Measurements from ENCODE around the gene TENM4.

The TENM4 gene

GRCh38 chr11:78656327-78656726, 784.5 kb downstream of the TENM4 start:
- Histone ChIP-seq H3K4me3 (ENCODE audit: extremely low read depth, insufficient read depth, low read length, poor library complexity, severe bottlenecking) (no peak overlapping the region), H3K9me3 (ENCODE audit: control insufficient read depth, low read length) (no peaks in the 10 kb centered on the region), H3K4me1 (ENCODE audit: control insufficient read depth, insufficient read depth, low read length, poor library complexity, severe bottlenecking) (peaks cover 8% of the 10 kb centered on the region), H3K36me3 (ENCODE audit: control insufficient read depth, insufficient read depth, low read length) (peaks cover 9% of the 10 kb centered on the region), H3K27ac (ENCODE audit: low read depth, low read length, severe bottlenecking) (no peak overlapping the region)
- WGBS, 2 experiments (ENCODE audit: insufficient coverage in 2 of 2): 67 to 100% methylated on average over 1 to 2 of the region's 4 CpGs

- H3K4me1 ChIP-seq (ENCODE audit: control insufficient read depth, insufficient read depth, low read length, poor library complexity, severe bottlenecking): peaks cover 8% of the 10 kb centered on the region
- WGBS, 2 experiments (ENCODE audit: insufficient coverage in 2 of 2): 98 to 100% methylated on average over 4 to 5 of the region's 5 CpGs
- H3K27ac ChIP-seq (ENCODE audit: low read depth, low read length, severe bottlenecking): no peak overlapping the region
- no peak overlapping the region for H3K4me3 ChIP-seq (ENCODE audit: extremely low read depth, insufficient read depth, low read length, poor library complexity, severe bottlenecking)
- H3K9me3 ChIP-seq (ENCODE audit: control insufficient read depth, low read length): no peaks in the 10 kb centered on the region
- peaks cover 6% of the 10 kb centered on the region for H3K36me3 ChIP-seq (ENCODE audit: control insufficient read depth, insufficient read depth, low read length)
These were observed 785.3 kb downstream of the TENM4 start for GRCh38 chr11:78655561-78655960.

GRCh38 chr11:78654866-78655265, 786.0 kb downstream of the TENM4 start:
- Histone ChIP-seq H3K36me3 (ENCODE audit: control insufficient read depth, insufficient read depth, low read length) (peaks cover 6% of the 10 kb centered on the region), H3K27ac (ENCODE audit: low read depth, low read length, severe bottlenecking) (no peak overlapping the region), H3K9me3 (ENCODE audit: control insufficient read depth, low read length) (no peaks in the 10 kb centered on the region), H3K4me3 (ENCODE audit: extremely low read depth, insufficient read depth, low read length, poor library complexity, severe bottlenecking) (no peak overlapping the region), H3K4me1 (ENCODE audit: control insufficient read depth, insufficient read depth, low read length, poor library complexity, severe bottlenecking) (peaks cover 8% of the 10 kb centered on the region)
- WGBS, 2 experiments (ENCODE audit: insufficient coverage in 2 of 2): 94 to 100% methylated on average over 2 to 4 of the region's 5 CpGs

- H3K9me3 ChIP-seq (ENCODE audit: control insufficient read depth, low read length): no peaks in the 10 kb centered on the region
- peaks cover 8% of the 10 kb centered on the region for H3K4me1 ChIP-seq (ENCODE audit: control insufficient read depth, insufficient read depth, low read length, poor library complexity, severe bottlenecking)
- WGBS, 2 experiments (ENCODE audit: insufficient coverage in 2 of 2): 52% methylated on average over 3 of the region's 3 CpGs
- H3K4me3 ChIP-seq (ENCODE audit: extremely low read depth, insufficient read depth, low read length, poor library complexity, severe bottlenecking): no peak overlapping the region
- no peak overlapping the region for H3K27ac ChIP-seq (ENCODE audit: low read depth, low read length, severe bottlenecking)
- H3K36me3 ChIP-seq (ENCODE audit: control insufficient read depth, insufficient read depth, low read length): peaks cover 6% of the 10 kb centered on the region
These were observed 786.8 kb downstream of the TENM4 start for GRCh38 chr11:78654071-78654470.

- H3K27ac ChIP-seq (ENCODE audit: low read depth, low read length, severe bottlenecking): no peak overlapping the region
- WGBS, 2 experiments (ENCODE audit: insufficient coverage in 2 of 2): 89 to 98% methylated on average over 8 to 9 of the region's 11 CpGs
- H3K4me1 ChIP-seq (ENCODE audit: control insufficient read depth, insufficient read depth, low read length, poor library complexity, severe bottlenecking): peaks cover 8% of the 10 kb centered on the region
- no peak overlapping the region for H3K4me3 ChIP-seq (ENCODE audit: extremely low read depth, insufficient read depth, low read length, poor library complexity, severe bottlenecking)
- peaks cover 6% of the 10 kb centered on the region for H3K36me3 ChIP-seq (ENCODE audit: control insufficient read depth, insufficient read depth, low read length)
- no peaks in the 10 kb centered on the region for H3K9me3 ChIP-seq (ENCODE audit: control insufficient read depth, low read length)
These were observed 787.4 kb downstream of the TENM4 start for GRCh38 chr11:78653294-78653909.

- no peak overlapping the region for H3K4me3 ChIP-seq (ENCODE audit: extremely low read depth, insufficient read depth, low read length, poor library complexity, severe bottlenecking)
- no peak overlapping the region for H3K27ac ChIP-seq (ENCODE audit: low read depth, low read length, severe bottlenecking)
- WGBS, 2 experiments (ENCODE audit: insufficient coverage in 2 of 2): 83 to 96% methylated on average over 4 to 5 of the region's 5 CpGs
- no peaks in the 10 kb centered on the region for H3K9me3 ChIP-seq (ENCODE audit: control insufficient read depth, low read length)
- peaks cover 1% of the 10 kb centered on the region for H3K36me3 ChIP-seq (ENCODE audit: control insufficient read depth, insufficient read depth, low read length)
- H3K4me1 ChIP-seq (ENCODE audit: control insufficient read depth, insufficient read depth, low read length, poor library complexity, severe bottlenecking): peaks cover 8% of the 10 kb centered on the region
These were observed 788.0 kb downstream of the TENM4 start for GRCh38 chr11:78652843-78653239.

- WGBS, 2 experiments (ENCODE audit: insufficient coverage in 2 of 2): 67 to 96% methylated on average over 4 of the region's 11 CpGs
These were observed 788.6 kb downstream of the TENM4 start for GRCh38 chr11:78651923-78652842.

GRCh38 chr11:78651136-78651775, 789.6 kb downstream of the TENM4 start:
- Histone ChIP-seq H3K4me3 (ENCODE audit: extremely low read depth, insufficient read depth, low read length, poor library complexity, severe bottlenecking) (no peak overlapping the region), H3K36me3 (ENCODE audit: control insufficient read depth, insufficient read depth, low read length) (no peaks in the 10 kb centered on the region), H3K9me3 (ENCODE audit: control insufficient read depth, low read length) (no peaks in the 10 kb centered on the region), H3K27ac (ENCODE audit: low read depth, low read length, severe bottlenecking) (no peak overlapping the region), H3K4me1 (ENCODE audit: control insufficient read depth, insufficient read depth, low read length, poor library complexity, severe bottlenecking) (peaks cover 8% of the 10 kb centered on the region)
- 80 to 85% methylated on average over 5 to 6 of the region's 13 CpGs for WGBS, 2 experiments (ENCODE audit: insufficient coverage in 2 of 2)

More at GRCh38 chr11:78651923-78652842, 788.6 kb downstream of the TENM4 start:
- H3K4me3 ChIP-seq (ENCODE audit: extremely low read depth, insufficient read depth, low read length, poor library complexity, severe bottlenecking): no peak overlapping the region
- peaks cover 8% of the 10 kb centered on the region for H3K4me1 ChIP-seq (ENCODE audit: control insufficient read depth, insufficient read depth, low read length, poor library complexity, severe bottlenecking)
- H3K36me3 ChIP-seq (ENCODE audit: control insufficient read depth, insufficient read depth, low read length): no peaks in the 10 kb centered on the region
- no peak overlapping the region for H3K27ac ChIP-seq (ENCODE audit: low read depth, low read length, severe bottlenecking)
- H3K9me3 ChIP-seq (ENCODE audit: control insufficient read depth, low read length): no peaks in the 10 kb centered on the region

GRCh38 chr11:78649361-78650215, 791.2 kb downstream of the TENM4 start:
- H3K36me3 ChIP-seq (ENCODE audit: control insufficient read depth, insufficient read depth, low read length): no peaks in the 10 kb centered on the region
- H3K9me3 ChIP-seq (ENCODE audit: control insufficient read depth, low read length): no peaks in the 10 kb centered on the region
- 90 to 93% methylated on average over 6 to 7 of the region's 10 CpGs for WGBS, 2 experiments (ENCODE audit: insufficient coverage in 2 of 2)
- peaks cover 8% of the 10 kb centered on the region for H3K4me1 ChIP-seq (ENCODE audit: control insufficient read depth, insufficient read depth, low read length, poor library complexity, severe bottlenecking)
- H3K27ac ChIP-seq (ENCODE audit: low read depth, low read length, severe bottlenecking): no peak overlapping the region
- H3K4me3 ChIP-seq (ENCODE audit: extremely low read depth, insufficient read depth, low read length, poor library complexity, severe bottlenecking): no peak overlapping the region
